ENCODE results near the gene C9orf50.

- TF ChIP-seq CTCF (IDR thresholded peaks at IDR 0.05 in 8 of 11, conservative IDR thresholded peaks at IDR 0.05 in 3 of 11) (no peak), POLR2A (IDR thresholded peaks at IDR 0.05) (no peak)
Observed at GRCh38 chr9:129572517-129572916, 48.4 kb downstream of the C9orf50 start.

All from spleen (tissue), 7 donors.